Neural cell (in vitro differentiated cells): ENCODE measurements around the gene PRAME. TPM values are rescaled to one million over a fixed set of nuclear protein-coding genes. Genes with fewer than 3 reads are reported as not detected.
"Not testable (repeated sequence)": the region's sequence is repeated elsewhere in the genome, so short reads cannot be mapped to it uniquely, and the experiment has no call there.

Source experiments
- H2AFZ ChIP-seq: fragments of 200-600, 300-800 bp; sonication (generic), shearing (Covaris generic); 2 replicates; pipeline ENCODE4 v1.6.0; 2014; ENCODE audit warnings: low read depth, mild to moderate bottlenecking, antibody characterized with exemption, low read length, moderate library complexity
- H3F3A ChIP-seq: fragments of 200-600 bp; shearing (Covaris generic); 2 replicates; pipeline ENCODE4 v1.6.1; 2016; ENCODE audit warnings: mild to moderate bottlenecking, moderate library complexity, mixed read lengths, antibody characterized with exemption, low read length; ENCODE audit not compliant: insufficient read depth, poor library complexity, severe bottlenecking
- H3K27ac ChIP-seq: fragments of 200-600, 300-800 bp; sonication (generic), shearing (Covaris generic); 2 replicates; pipeline ENCODE4 v1.5.1; 2014; ENCODE audit warnings: mild to moderate bottlenecking, low read length, moderate library complexity
- H3K27me3 ChIP-seq: fragments of 300-800, 200-600 bp; sonication (generic), shearing (Covaris generic); 2 replicates; pipeline ENCODE4 v1.6.0; 2014; ENCODE audit warnings: mild to moderate bottlenecking, low read depth, low read length, moderate library complexity; ENCODE audit not compliant: insufficient read depth
- H3K36me3 ChIP-seq: fragments of 300-800, 200-600 bp; sonication (generic), shearing (Covaris generic); 2 replicates; pipeline ENCODE4 v1.5.1; 2014; ENCODE audit warnings: mild to moderate bottlenecking, antibody characterized with exemption, low read length, moderate library complexity; ENCODE audit not compliant: insufficient read depth
- H3K4me2 ChIP-seq: fragments of 300-800, 200-600 bp; sonication (generic), shearing (Covaris generic); 2 replicates; pipeline ENCODE4 v1.6.0; 2014; ENCODE audit warnings: mild to moderate bottlenecking, low read length
- H3K4me3 ChIP-seq: fragments of 300-800, 200-600 bp; sonication (generic), shearing (Covaris generic); 2 replicates; pipeline ENCODE4 v1.5.1; 2014; ENCODE audit warnings: mild to moderate bottlenecking, low read length, moderate library complexity
- H3K79me2 ChIP-seq: fragments of 200-600 bp; shearing (Covaris generic); replicated peaks from 2 replicates; pipeline ENCODE4 v1.6.0; 2014; ENCODE audit warnings: mild to moderate bottlenecking, low read length, moderate library complexity; ENCODE audit not compliant: insufficient read depth
- H3K9ac ChIP-seq: fragments of 300-800, 200-600 bp; sonication (generic), shearing (Covaris generic); 2 replicates; pipeline ENCODE4 v1.6.1; 2016; ENCODE audit warnings: mild to moderate bottlenecking, low read length, mixed read lengths
- H3K9me2 ChIP-seq: fragments of 200-600 bp; shearing (Covaris generic); 2 replicates; pipeline ENCODE4 v1.6.1; 2016; ENCODE audit warnings: mild to moderate bottlenecking, low read length, mixed read lengths; ENCODE audit not compliant: insufficient read depth
- H3K9me3 ChIP-seq: fragments of 200-600, 300-800 bp; sonication (generic), shearing (Covaris generic); 2 replicates; pipeline ENCODE4 v1.6.1; 2016; ENCODE audit warnings: mild to moderate bottlenecking, mixed run types, low read length, moderate library complexity, mixed read lengths
- H4K20me1 ChIP-seq: fragments of 200-600 bp; shearing (Covaris generic); 2 replicates; pipeline ENCODE4 v1.6.1; 2016; ENCODE audit warnings: mild to moderate bottlenecking, mixed run types; ENCODE audit not compliant: insufficient read depth
- EP300 ChIP-seq: fragments of 450-650 bp; conservative IDR thresholded peaks from 2 replicates; pipeline ENCODE4 v1.6.1; 2014; ENCODE audit warnings: antibody characterized with exemption, mild to moderate bottlenecking, moderate library complexity; ENCODE audit not compliant: poor library complexity, severe bottlenecking
- EZH2 ChIP-seq: fragments of 200-600, 300-800 bp; shearing (Covaris generic), sonication (generic); IDR thresholded peaks from 2 replicates; pipeline ENCODE4 v1.6.1; 2014; ENCODE audit warnings: antibody characterized with exemption, low read length, borderline replicate concordance, mild to moderate bottlenecking; ENCODE audit not compliant: insufficient read depth, poor library complexity, severe bottlenecking
- MXI1 ChIP-seq: fragments of 450-650 bp; conservative IDR thresholded peaks from 2 replicates; pipeline ENCODE4 v1.6.1; 2014; ENCODE audit warnings: antibody characterized with exemption, mild to moderate bottlenecking; ENCODE audit not compliant: poor library complexity, severe bottlenecking
- POLR2AphosphoS5 ChIP-seq: IDR thresholded peaks from 2 replicates; pipeline ENCODE4 v1.6.1; 2012
- RAD21 ChIP-seq: fragments of 450-650 bp; conservative IDR thresholded peaks from 2 replicates; pipeline ENCODE4 v1.6.1; 2014; ENCODE audit warnings: antibody characterized with exemption, mild to moderate bottlenecking, moderate library complexity
- SMC3 ChIP-seq: fragments of 450-650 bp; conservative IDR thresholded peaks from 2 replicates; pipeline ENCODE4 v1.6.1; 2014; ENCODE audit warnings: antibody characterized with exemption, mild to moderate bottlenecking, moderate library complexity; ENCODE audit not compliant: poor library complexity
- TAF1 ChIP-seq: IDR thresholded peaks from 2 replicates; pipeline ENCODE4 v1.6.1; 2012; ENCODE audit warnings: low read depth
- polyA plus RNA-seq: library from polyadenylated mRNA; depleted of rRNA; stranded (reverse); fragments of >200 nt; gene quantifications from 2 replicates; pipeline ENCODE4 v1.2.3, GENCODE V29; 2014
- TF ChIP-seq, protein P1 (sequence below): IDR thresholded peaks from 2 replicates; pipeline ENCODE4 v1.6.1; 2012; ENCODE audit warnings: borderline replicate concordance
- TF ChIP-seq, protein P2 (sequence below): fragments of 450-650 bp; IDR thresholded peaks from 2 replicates; pipeline ENCODE4 v1.5.1; 2014; ENCODE audit warnings: antibody characterized with exemption, mild to moderate bottlenecking, moderate library complexity; ENCODE audit not compliant: poor library complexity, severe bottlenecking

Gene PRAME
- polyA plus RNA-seq, 1 donor from 2014 or later: not detected

DNA sequence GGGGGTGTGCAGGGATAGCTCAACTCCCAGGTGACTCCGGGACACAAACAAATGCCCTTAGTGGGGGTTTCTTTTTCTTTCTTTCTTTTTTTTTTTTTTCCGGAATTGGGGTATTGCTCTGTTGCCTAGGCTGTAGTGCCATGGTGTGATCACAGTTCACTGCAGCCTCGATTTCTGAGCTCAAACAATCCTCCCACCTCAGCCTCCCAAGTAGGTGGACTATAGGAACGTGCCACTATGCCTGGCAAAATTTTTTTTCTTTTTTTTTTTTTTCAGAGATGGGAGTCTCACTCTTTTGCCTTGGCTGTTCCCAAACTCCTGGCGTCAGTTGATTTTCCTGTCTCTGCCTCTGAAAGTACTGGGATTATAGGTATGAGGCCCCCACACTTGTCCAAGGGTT lies 25.2 kb downstream of the PRAME start:
- TF ChIP-seq POLR2AphosphoS5: no peak
- no peak for TF ChIP-seq EP300
- TF ChIP-seq RAD21: no peak
- no peak for TF ChIP-seq EZH2
- TF ChIP-seq, protein P1, sequence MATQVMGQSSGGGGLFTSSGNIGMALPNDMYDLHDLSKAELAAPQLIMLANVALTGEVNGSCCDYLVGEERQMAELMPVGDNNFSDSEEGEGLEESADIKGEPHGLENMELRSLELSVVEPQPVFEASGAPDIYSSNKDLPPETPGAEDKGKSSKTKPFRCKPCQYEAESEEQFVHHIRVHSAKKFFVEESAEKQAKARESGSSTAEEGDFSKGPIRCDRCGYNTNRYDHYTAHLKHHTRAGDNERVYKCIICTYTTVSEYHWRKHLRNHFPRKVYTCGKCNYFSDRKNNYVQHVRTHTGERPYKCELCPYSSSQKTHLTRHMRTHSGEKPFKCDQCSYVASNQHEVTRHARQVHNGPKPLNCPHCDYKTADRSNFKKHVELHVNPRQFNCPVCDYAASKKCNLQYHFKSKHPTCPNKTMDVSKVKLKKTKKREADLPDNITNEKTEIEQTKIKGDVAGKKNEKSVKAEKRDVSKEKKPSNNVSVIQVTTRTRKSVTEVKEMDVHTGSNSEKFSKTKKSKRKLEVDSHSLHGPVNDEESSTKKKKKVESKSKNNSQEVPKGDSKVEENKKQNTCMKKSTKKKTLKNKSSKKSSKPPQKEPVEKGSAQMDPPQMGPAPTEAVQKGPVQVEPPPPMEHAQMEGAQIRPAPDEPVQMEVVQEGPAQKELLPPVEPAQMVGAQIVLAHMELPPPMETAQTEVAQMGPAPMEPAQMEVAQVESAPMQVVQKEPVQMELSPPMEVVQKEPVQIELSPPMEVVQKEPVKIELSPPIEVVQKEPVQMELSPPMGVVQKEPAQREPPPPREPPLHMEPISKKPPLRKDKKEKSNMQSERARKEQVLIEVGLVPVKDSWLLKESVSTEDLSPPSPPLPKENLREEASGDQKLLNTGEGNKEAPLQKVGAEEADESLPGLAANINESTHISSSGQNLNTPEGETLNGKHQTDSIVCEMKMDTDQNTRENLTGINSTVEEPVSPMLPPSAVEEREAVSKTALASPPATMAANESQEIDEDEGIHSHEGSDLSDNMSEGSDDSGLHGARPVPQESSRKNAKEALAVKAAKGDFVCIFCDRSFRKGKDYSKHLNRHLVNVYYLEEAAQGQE: no peak
- no peak for TF ChIP-seq TAF1
- no peak for TF ChIP-seq MXI1
- no peak for TF ChIP-seq SMC3
- TF ChIP-seq, protein P2, sequence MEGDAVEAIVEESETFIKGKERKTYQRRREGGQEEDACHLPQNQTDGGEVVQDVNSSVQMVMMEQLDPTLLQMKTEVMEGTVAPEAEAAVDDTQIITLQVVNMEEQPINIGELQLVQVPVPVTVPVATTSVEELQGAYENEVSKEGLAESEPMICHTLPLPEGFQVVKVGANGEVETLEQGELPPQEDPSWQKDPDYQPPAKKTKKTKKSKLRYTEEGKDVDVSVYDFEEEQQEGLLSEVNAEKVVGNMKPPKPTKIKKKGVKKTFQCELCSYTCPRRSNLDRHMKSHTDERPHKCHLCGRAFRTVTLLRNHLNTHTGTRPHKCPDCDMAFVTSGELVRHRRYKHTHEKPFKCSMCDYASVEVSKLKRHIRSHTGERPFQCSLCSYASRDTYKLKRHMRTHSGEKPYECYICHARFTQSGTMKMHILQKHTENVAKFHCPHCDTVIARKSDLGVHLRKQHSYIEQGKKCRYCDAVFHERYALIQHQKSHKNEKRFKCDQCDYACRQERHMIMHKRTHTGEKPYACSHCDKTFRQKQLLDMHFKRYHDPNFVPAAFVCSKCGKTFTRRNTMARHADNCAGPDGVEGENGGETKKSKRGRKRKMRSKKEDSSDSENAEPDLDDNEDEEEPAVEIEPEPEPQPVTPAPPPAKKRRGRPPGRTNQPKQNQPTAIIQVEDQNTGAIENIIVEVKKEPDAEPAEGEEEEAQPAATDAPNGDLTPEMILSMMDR: no peak
- no peaks in the 10 kb centered on the region for H3K9me3 ChIP-seq
- H3K79me2 ChIP-seq: no peaks in the 10 kb centered on the region
- H2AFZ ChIP-seq: no peak overlapping the region
- H3K27ac ChIP-seq: no peak overlapping the region
- no peaks in the 10 kb centered on the region for H3K36me3 ChIP-seq
- no peaks in the 10 kb centered on the region for H4K20me1 ChIP-seq
- H3K27me3 ChIP-seq: no peaks in the 10 kb centered on the region
- H3K9me2 ChIP-seq: no peaks in the 10 kb centered on the region
- no peak overlapping the region for H3K4me3 ChIP-seq
- H3K4me2 ChIP-seq: no peak overlapping the region
- H3K9ac ChIP-seq: no peak overlapping the region
- H3F3A ChIP-seq: no peaks in the 10 kb centered on the region

DNA sequence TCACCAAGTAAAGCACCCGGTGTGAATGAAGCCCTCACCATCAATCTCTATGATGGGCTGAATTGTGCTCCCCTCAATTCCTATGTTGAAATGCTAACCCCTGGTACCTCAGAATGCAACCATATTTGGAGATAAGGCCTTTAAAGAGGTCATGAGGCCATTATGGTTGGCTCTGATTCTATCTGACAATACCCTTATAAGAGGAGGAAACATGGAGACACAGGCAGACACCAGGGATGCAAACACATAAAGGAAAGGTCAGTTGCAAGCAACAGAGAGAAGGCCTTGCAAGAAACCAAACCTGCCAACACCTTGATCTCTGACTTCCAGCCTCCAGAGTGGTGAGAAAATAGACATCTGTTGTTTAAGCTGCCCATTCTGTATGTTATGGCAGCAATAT lies 25.6 kb downstream of the PRAME start:
- H4K20me1 ChIP-seq: no peaks in the 10 kb centered on the region
- H3F3A ChIP-seq: no peaks in the 10 kb centered on the region
- H2AFZ ChIP-seq: no peak overlapping the region
- H3K4me3 ChIP-seq: no peak overlapping the region
- H3K9me2 ChIP-seq: no peaks in the 10 kb centered on the region
- H3K36me3 ChIP-seq: no peaks in the 10 kb centered on the region
- H3K4me2 ChIP-seq: no peak overlapping the region
- no peak overlapping the region for H3K9ac ChIP-seq
- TF ChIP-seq MXI1: no peak
- TF ChIP-seq, protein P1: no peak
- no peak for TF ChIP-seq EP300
- TF ChIP-seq RAD21: no peak
- no peak for TF ChIP-seq TAF1
- TF ChIP-seq POLR2AphosphoS5: no peak
- TF ChIP-seq SMC3: no peak
- TF ChIP-seq EZH2: no peak
- TF ChIP-seq, protein P2: no peak
- no peaks in the 10 kb centered on the region for H3K9me3 ChIP-seq
- no peaks in the 10 kb centered on the region for H3K27me3 ChIP-seq
- H3K27ac ChIP-seq: no peak overlapping the region
- H3K79me2 ChIP-seq: no peaks in the 10 kb centered on the region

DNA sequence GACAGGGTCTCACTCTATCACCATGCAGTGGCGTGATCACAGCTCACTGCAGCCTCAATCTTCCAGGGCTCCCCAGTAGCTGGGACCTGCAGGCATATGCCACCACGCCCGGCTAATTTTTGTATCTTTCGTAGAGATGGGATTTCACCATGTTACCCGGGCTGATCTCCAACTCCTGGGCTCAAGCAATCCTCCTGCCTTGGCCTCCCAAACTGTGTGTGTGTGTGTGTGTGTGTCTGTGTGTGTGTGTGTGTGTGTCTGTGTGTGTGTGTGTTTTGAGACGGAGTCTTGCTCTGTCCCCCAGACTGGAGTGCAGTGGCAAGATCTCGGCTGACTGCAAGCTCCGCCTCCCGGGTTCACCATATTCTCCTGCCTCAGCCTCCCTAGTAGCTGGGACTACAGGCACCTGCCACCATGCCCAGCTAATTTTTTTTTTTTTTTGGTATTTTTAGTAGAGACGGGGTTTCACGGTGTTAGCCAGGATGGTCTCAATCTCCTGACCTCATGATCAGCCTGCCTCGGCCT lies 26.5 kb downstream of the PRAME start:
- not testable (repeated sequence) for H3K4me3 ChIP-seq, H3K9me3 ChIP-seq, H3K79me2 ChIP-seq, H2AFZ ChIP-seq, H3K4me2 ChIP-seq, H3K27me3 ChIP-seq, H3F3A ChIP-seq, H3K27ac ChIP-seq, H3K9ac ChIP-seq, H4K20me1 ChIP-seq, H3K36me3 ChIP-seq, H3K9me2 ChIP-seq
